ENCODE measurements around the gene GOLM1.

DNA sequence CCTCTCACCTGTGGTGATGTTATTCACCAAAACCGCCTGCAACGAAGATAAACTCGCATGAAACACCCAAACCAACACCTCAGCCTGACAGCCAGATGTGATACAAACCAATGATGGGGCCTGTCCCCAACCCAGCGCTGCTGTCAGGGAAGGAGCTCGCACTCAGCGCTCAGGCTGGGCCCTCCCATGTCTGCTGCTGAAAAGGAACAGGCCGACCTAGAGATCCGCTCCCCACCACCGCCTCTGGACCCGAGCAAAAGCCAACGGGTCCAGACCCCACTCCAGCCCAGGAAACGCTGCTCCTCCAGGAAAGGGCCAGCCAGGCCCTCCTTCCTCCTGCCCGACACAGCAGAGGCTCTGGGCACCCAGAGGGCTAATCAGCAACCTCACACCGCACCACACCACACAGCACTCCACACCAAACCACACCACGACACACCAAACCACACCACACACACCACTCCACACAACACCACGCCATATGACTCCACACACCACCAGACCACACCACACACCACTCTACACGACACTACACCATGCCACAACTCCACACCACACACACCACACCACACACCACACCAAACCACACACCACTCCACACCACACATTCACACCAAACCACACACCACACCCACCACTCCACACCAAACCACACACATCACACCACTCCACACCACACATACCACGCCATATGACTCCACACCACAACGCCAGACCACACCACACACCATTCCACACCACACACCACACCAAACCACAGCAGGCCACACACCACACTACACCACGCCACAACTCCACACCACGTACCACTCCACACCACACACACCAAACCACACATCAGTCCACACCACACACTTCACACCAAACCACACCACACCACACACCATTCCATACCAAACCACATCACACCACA is 46.5 kb downstream of the GOLM1 start:
- TF ChIP-seq, protein P1, sequence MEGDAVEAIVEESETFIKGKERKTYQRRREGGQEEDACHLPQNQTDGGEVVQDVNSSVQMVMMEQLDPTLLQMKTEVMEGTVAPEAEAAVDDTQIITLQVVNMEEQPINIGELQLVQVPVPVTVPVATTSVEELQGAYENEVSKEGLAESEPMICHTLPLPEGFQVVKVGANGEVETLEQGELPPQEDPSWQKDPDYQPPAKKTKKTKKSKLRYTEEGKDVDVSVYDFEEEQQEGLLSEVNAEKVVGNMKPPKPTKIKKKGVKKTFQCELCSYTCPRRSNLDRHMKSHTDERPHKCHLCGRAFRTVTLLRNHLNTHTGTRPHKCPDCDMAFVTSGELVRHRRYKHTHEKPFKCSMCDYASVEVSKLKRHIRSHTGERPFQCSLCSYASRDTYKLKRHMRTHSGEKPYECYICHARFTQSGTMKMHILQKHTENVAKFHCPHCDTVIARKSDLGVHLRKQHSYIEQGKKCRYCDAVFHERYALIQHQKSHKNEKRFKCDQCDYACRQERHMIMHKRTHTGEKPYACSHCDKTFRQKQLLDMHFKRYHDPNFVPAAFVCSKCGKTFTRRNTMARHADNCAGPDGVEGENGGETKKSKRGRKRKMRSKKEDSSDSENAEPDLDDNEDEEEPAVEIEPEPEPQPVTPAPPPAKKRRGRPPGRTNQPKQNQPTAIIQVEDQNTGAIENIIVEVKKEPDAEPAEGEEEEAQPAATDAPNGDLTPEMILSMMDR (IDR thresholded peaks at IDR 0.05; ENCODE audit: low read depth, low read length), result no peak
- no peak for TF ChIP-seq EZH2phosphoT487 (IDR thresholded peaks at IDR 0.05; ENCODE audit: low read depth)
